HG03460 (cell line): ENCODE measurements around the gene KY.

Source experiments
- ATAC-seq: cut with Tn5 transposase; IDR thresholded peaks from one replicate; pipeline ENCODE4 v1.9.1; 2021; ENCODE audit not compliant: unreplicated experiment

The KY gene

DNA sequence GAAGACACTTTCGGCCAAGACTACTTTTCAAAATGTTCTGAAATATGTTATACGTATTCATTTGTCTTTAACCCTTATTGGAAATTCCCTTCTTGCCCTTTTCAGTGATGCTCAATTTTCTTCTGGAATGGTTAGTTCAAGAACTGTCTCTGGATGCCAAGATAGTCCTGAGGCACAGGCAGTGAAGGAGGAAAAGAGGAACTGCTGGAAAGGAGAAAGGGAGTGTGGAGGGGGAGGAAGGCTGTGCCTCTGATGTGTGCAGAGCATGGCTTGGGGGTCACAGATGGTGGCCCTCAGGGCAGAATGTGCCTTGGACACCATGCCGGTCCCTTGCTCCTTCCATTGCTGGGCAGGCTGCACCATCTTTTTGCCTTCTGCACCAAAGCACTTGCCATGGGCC lies 91.2 kb downstream of the KY start:
- ATAC-seq: no peak
